Colonic mucosa (tissue), 4 donors: Measurements from ENCODE around the gene CAV1. TPM values are rescaled to one million over a fixed set of nuclear protein-coding genes. Genes with fewer than 3 reads are reported as not detected.

Source experiments
- DNase-seq: peaks from one replicate; pipeline ENCODE4 v3.0.0-alpha.2; 2020
- H3K27ac ChIP-seq: fragments of 200-600 bp; one replicate; pipeline ENCODE4 v1.8.0; 2021
- H3K27me3 ChIP-seq: fragments of 200-600 bp; one replicate; pipeline ENCODE4 v1.8.0; 2021
- H3K36me3 ChIP-seq: fragments of 200-600 bp; one replicate; pipeline ENCODE4 v1.8.0; 2021
- H3K4me1 ChIP-seq: fragments of 200-600 bp; one replicate; pipeline ENCODE4 v1.8.0; 2021; ENCODE audit warnings: mild to moderate bottlenecking
- H3K4me3 ChIP-seq: fragments of 200-600 bp; one replicate; pipeline ENCODE4 v1.8.0; 2021
- H3K9ac ChIP-seq, 2 donors: one replicate each; pipeline ENCODE4 v1.7.0; 2013; ENCODE audit warnings: control low read depth in 2 of 2, low read depth in 2 of 2, low read length in 2 of 2
- H3K9me3 ChIP-seq: fragments of 200-600 bp; one replicate; pipeline ENCODE4 v1.8.0; 2021
- intact Hi-C: fragments of 100-400 bp; cut with DNase I; formaldehyde crosslinking; loops from one replicate; pipeline ENCODE4 v1.14.1; 2022
- total RNA-seq, 2 donors: library from RNA; stranded (reverse); fragmentation: NEBNext Ultra II Directional in 1 of 2; extraction: Animal tissue kit (Norgen Biotek cat#: 25700) in 1 of 2; gene quantifications; one replicate each; pipeline ENCODE4 v1.2.1, GENCODE V29; 2021
- TF ChIP-seq, protein P1 (sequence below): fragments of 200-600 bp; IDR thresholded peaks from one replicate; pipeline ENCODE4 v1.8.0; 2022; ENCODE audit warnings: antibody characterized with exemption, mild to moderate bottlenecking
- donor health status: healthy.
- donor health status: DM: no; HTN: no; CAD: no.
- donor health status: DM: no; HTN: no; CAD: no.

Gene CAV1
- total RNA-seq, 2 donors from 2014 or later: 16.1 to 87.0 TPM

DNA sequence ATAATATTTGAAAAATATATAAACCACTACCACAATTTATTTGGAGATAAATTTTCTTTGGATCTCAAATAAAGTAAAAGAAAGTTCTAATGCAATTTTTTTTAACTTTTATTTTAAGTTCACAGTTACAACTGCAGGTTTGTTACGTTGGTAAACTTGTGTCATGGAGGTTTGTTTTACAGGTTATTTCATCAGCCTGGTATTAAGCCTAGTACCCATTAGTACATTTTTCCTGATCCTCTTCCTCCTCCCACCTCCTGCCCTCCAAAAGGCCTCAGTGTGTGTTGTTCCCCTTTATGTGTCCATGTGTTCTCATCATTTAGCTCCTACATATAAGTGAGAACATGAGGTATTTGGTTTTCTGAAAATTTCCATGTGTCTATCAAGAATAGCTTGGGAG lies 54.5 kb downstream of the CAV1 start:
- H3K9ac ChIP-seq: no peak overlapping the region
- H3K4me3 ChIP-seq: no peak overlapping the region
- intact Hi-C loops: no loop called here
- H3K27ac ChIP-seq: no peak overlapping the region
- H3K36me3 ChIP-seq: no peaks in the 10 kb centered on the region
- H3K27me3 ChIP-seq: no peaks in the 10 kb centered on the region
- TF ChIP-seq, protein P1, sequence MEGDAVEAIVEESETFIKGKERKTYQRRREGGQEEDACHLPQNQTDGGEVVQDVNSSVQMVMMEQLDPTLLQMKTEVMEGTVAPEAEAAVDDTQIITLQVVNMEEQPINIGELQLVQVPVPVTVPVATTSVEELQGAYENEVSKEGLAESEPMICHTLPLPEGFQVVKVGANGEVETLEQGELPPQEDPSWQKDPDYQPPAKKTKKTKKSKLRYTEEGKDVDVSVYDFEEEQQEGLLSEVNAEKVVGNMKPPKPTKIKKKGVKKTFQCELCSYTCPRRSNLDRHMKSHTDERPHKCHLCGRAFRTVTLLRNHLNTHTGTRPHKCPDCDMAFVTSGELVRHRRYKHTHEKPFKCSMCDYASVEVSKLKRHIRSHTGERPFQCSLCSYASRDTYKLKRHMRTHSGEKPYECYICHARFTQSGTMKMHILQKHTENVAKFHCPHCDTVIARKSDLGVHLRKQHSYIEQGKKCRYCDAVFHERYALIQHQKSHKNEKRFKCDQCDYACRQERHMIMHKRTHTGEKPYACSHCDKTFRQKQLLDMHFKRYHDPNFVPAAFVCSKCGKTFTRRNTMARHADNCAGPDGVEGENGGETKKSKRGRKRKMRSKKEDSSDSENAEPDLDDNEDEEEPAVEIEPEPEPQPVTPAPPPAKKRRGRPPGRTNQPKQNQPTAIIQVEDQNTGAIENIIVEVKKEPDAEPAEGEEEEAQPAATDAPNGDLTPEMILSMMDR: no peak
- no peaks in the 10 kb centered on the region for H3K4me1 ChIP-seq
- no peak for DNase-seq
- no peaks in the 10 kb centered on the region for H3K9me3 ChIP-seq

- Histone ChIP-seq H3K27ac (no peak overlapping the region), H3K9ac (no peak overlapping the region), H3K27me3 (no peaks in the 10 kb centered on the region), H3K4me1 (no peaks in the 10 kb centered on the region), H3K9me3 (no peaks in the 10 kb centered on the region), H3K36me3 (no peaks in the 10 kb centered on the region), H3K4me3 (no peak overlapping the region)
- intact Hi-C loops: loop anchor here (10.0 kb wide), 1 partner anchor 135 kb away; no protein-coding TSS in a partner anchor
- TF ChIP-seq, protein P1: no peak
- DNase-seq: no peak
Observed at GRCh38 chr7:116579835-116580234, 55.0 kb downstream of the CAV1 start.

GRCh38 chr7:116582164-116582732 lies 57.4 kb downstream of the CAV1 start:
- H3K4me1 ChIP-seq: no peaks in the 10 kb centered on the region
- no peak for DNase-seq
- no peaks in the 10 kb centered on the region for H3K27me3 ChIP-seq
- H3K9me3 ChIP-seq: no peaks in the 10 kb centered on the region
- TF ChIP-seq, protein P1: no peak
- no peak overlapping the region for H3K4me3 ChIP-seq
- no peak overlapping the region for H3K27ac ChIP-seq
- H3K9ac ChIP-seq: no peak overlapping the region
- intact Hi-C loops: loop anchor here (10.0 kb wide), 1 partner anchor 137 kb away; no protein-coding TSS in a partner anchor
- no peaks in the 10 kb centered on the region for H3K36me3 ChIP-seq

GRCh38 chr7:116582806-116583444 lies 58.1 kb downstream of the CAV1 start:
- Histone ChIP-seq H3K36me3 (no peaks in the 10 kb centered on the region), H3K9ac (no peak overlapping the region), H3K27me3 (no peaks in the 10 kb centered on the region), H3K4me1 (no peaks in the 10 kb centered on the region), H3K9me3 (no peaks in the 10 kb centered on the region), H3K4me3 (no peak overlapping the region), H3K27ac (no peak overlapping the region)
- TF ChIP-seq, protein P1: no peak
- intact Hi-C loops: loop anchor here (10.0 kb wide), 1 partner anchor 138 kb away; no protein-coding TSS in a partner anchor
- no peak for DNase-seq

GRCh38 chr7:116583653-116584052 lies 58.8 kb downstream of the CAV1 start:
- TF ChIP-seq, protein P1: no peak
- Histone ChIP-seq H3K9ac (no peak overlapping the region), H3K27me3 (no peaks in the 10 kb centered on the region), H3K4me1 (no peaks in the 10 kb centered on the region), H3K9me3 (no peaks in the 10 kb centered on the region), H3K36me3 (no peaks in the 10 kb centered on the region), H3K4me3 (no peak overlapping the region), H3K27ac (no peak overlapping the region)
- no peak for DNase-seq
- intact Hi-C loops: loop anchor here (10.0 kb wide), 1 partner anchor 139 kb away; no protein-coding TSS in a partner anchor
